Right forelimb (tissue), 1 donor: ENCODE results near the gene GRIK2.

Experiments
- DNase-seq: peaks from one replicate; pipeline ENCODE4 v3.0.0-alpha.2; 2018

The GRIK2 gene

GRCh38 chr6:101462576-101462975 lies 69.1 kb downstream of the GRIK2 start:
- no peak for DNase-seq

- DNase-seq: no peak
These were observed 72.4 kb downstream of the GRIK2 start for GRCh38 chr6:101465863-101466262.

- no peak for DNase-seq
These were observed 83.9 kb downstream of the GRIK2 start for GRCh38 chr6:101477436-101477835.

GRCh38 chr6:101478891-101479290 lies 85.4 kb downstream of the GRIK2 start:
- DNase-seq: no peak

GRCh38 chr6:101482606-101483005 lies 89.1 kb downstream of the GRIK2 start:
- no peak for DNase-seq

GRCh38 chr6:101484781-101485180 lies 91.3 kb downstream of the GRIK2 start:
- no peak for DNase-seq

- DNase-seq: no peak
These were observed 92.6 kb downstream of the GRIK2 start for GRCh38 chr6:101486124-101486523.

GRCh38 chr6:101486726-101487125 lies 93.2 kb downstream of the GRIK2 start:
- DNase-seq: no peak

- DNase-seq: no peak
These were observed 95.9 kb downstream of the GRIK2 start for GRCh38 chr6:101489456-101489855.

- no peak for DNase-seq
These were observed 97.3 kb downstream of the GRIK2 start for GRCh38 chr6:101490857-101491256.

GRCh38 chr6:101502818-101503217 lies 109.3 kb downstream of the GRIK2 start:
- DNase-seq: no peak

GRCh38 chr6:101509536-101509935 lies 116.0 kb downstream of the GRIK2 start:
- DNase-seq: no peak

GRCh38 chr6:101513181-101513580 lies 119.7 kb downstream of the GRIK2 start:
- DNase-seq: no peak

- DNase-seq: no peak
These were observed 123.1 kb downstream of the GRIK2 start for GRCh38 chr6:101516578-101516977.

GRCh38 chr6:101517632-101518031 lies 124.1 kb downstream of the GRIK2 start:
- DNase-seq: no peak

- no peak for DNase-seq
These were observed 128.7 kb downstream of the GRIK2 start for GRCh38 chr6:101522254-101522653.

- DNase-seq: no peak
These were observed 134.0 kb downstream of the GRIK2 start for GRCh38 chr6:101527467-101527866.

- no peak for DNase-seq
These were observed 135.3 kb downstream of the GRIK2 start for GRCh38 chr6:101528801-101529200.

GRCh38 chr6:101531538-101531937 lies 138.0 kb downstream of the GRIK2 start:
- no peak for DNase-seq

GRCh38 chr6:101534386-101534785 lies 140.9 kb downstream of the GRIK2 start:
- no peak for DNase-seq

GRCh38 chr6:101534821-101535220 lies 141.3 kb downstream of the GRIK2 start:
- DNase-seq: no peak

- DNase-seq: no peak
These were observed 144.3 kb downstream of the GRIK2 start for GRCh38 chr6:101537753-101538316.

GRCh38 chr6:101539510-101540245 lies 146.2 kb downstream of the GRIK2 start:
- no peak for DNase-seq

- DNase-seq: no peak
These were observed 148.4 kb downstream of the GRIK2 start for GRCh38 chr6:101541894-101542293.

- no peak for DNase-seq
These were observed 150.3 kb downstream of the GRIK2 start for GRCh38 chr6:101543796-101544195.
